DLD1 (cell line): Measurements from ENCODE around the gene TRIM69.
"Not testable (repeated sequence)": the region's sequence is repeated elsewhere in the genome, so short reads cannot be mapped to it uniquely, and the experiment has no call there.

Experiments used
- in situ Hi-C: cut with HindIII; loops from 2 replicates; pipeline ENCODE4 v1.10.0; 2017; ENCODE audit warnings: low sequenced_read_pairs

TRIM69 gene, protein sequence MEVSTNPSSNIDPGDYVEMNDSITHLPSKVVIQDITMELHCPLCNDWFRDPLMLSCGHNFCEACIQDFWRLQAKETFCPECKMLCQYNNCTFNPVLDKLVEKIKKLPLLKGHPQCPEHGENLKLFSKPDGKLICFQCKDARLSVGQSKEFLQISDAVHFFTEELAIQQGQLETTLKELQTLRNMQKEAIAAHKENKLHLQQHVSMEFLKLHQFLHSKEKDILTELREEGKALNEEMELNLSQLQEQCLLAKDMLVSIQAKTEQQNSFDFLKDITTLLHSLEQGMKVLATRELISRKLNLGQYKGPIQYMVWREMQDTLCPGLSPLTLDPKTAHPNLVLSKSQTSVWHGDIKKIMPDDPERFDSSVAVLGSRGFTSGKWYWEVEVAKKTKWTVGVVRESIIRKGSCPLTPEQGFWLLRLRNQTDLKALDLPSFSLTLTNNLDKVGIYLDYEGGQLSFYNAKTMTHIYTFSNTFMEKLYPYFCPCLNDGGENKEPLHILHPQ

DNA sequence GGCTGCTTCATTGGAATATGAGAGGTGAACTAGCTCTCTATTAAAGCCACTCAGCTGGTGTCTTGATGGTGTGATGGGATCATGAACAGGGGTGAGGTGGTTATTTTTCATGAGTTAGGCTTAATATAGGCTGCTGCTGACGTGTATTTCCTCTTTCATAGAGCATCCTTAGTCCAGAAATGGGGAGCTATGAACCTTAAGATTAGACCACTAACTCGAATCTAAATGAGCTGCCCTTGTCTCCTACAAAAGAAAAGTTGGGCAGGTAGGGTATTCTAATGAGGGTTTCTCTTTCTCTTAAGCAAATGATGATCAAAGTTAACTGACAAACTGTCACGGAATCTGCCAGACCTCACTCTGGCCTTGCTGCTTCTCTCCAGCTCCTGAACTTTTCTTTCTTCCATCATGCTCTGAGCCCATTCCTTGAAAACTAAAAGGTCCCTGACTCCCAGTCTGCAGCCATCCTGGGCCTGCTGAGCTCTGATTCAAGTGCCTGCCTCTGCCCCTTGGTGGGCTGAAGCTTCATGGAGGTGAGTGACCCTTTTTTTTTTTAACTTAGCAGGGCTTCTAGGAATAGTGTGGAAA, at the start of gene TRIM69:
TSS of gene TRIM69 (plus strand) at position 348 of the 585 bp plus-strand sequence. CDS start at position 525, 177 bp downstream.
- in situ Hi-C loops = loop anchor here (25.0 kb wide), 1 partner anchor 149 kb away; no protein-coding TSS in a partner anchor

DNA sequence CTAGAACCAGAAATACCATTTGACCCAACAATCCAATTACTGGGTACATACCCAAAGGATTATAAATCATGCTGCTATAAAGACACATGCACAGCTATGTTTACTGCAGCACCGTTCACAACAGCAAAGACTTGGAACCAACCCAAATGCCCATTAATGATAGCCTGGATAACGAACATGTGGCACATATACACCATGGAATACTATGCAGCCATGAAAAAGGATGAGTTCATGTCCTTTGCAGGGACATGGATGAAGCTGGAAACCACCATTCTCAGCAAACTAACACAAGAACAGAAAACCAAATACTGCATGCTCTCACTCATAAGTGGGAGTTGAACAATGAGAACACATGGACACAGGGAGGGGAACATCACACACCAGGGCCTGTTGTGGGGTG, 47.0 kb upstream of the TRIM69 start:
- in situ Hi-C loops = not testable (repeated sequence)

DNA sequence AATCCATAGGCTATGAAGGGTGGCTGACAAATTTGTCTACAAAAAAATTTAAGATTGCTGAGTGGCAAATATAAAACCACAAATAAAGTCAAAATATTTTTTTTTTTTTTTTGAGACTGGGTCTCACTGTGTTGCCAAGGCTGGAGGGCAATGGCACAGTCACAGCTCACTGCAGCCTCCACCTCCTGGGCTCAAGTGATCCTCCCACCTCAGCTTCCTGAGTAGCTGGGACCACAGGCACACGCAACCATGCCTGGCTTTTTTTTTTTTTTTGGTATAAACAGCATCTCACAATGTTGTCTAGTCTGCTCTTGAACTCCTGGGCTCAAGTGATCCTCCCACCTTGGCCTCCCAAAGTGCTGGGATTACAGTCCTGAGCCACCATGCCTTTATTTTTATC, 46.1 kb upstream of the TRIM69 start:
- in situ Hi-C loops = not testable (repeated sequence)

DNA sequence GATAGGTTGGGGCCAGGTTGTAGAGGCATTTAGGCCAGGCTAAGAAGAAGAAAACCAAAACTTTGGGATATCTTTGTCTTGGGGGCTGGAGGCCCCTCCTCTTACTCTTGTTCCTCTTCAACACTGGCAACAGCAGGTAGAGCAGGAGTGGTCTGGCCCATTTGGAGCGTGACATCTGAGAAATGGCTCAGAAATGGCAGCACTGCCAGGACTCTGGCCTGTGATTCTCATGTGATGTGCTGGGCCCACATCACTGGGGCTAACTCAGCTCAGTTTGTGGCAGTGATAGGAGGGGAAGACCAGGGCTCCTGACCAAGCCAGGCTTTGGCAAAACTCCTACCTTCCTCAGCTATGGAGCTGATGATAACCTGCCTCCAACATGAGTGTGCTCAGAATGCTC, 43.7 kb upstream of the TRIM69 start:
- in situ Hi-C loops = no loop called here

DNA sequence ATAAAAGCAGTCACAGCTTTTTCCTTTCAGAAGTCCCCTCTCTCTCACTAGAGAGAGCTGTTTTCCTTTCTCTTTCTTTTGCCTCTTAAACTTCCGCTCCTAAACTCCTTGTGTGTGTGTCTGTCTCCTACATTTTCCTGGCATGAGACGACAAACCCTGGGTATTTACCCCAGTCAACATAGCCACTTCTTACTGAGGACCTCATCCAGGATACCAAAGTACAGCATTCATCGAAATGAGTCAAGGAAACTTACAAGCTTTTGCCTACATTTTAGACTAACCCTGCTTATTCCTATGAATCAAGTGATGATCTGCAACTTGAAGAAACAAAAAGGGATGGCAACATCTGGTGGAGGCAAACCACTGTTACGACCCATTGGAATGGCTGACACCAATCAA, 41.9 kb upstream of the TRIM69 start:
- in situ Hi-C loops = no loop called here

DNA sequence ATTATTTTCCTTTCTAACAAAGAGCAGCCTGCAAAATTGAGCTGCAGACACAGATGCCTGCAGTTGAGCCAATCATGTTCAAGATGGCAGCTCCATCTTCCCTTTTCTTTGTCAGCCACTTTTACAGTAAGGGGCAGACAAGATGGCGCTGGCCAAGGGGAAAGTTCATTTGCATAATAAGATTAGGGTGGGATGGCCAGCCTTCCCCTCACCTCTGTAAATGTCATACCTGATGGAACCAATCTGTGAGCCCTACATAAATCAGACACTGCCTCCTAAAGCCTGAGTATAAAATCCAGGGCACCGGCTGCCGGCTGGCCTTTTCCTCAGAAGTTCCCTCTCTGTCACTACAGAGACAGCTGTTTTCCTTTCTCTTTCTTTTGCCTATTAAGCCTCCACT, 41.0 kb upstream of the TRIM69 start:
- in situ Hi-C loops = no loop called here

DNA sequence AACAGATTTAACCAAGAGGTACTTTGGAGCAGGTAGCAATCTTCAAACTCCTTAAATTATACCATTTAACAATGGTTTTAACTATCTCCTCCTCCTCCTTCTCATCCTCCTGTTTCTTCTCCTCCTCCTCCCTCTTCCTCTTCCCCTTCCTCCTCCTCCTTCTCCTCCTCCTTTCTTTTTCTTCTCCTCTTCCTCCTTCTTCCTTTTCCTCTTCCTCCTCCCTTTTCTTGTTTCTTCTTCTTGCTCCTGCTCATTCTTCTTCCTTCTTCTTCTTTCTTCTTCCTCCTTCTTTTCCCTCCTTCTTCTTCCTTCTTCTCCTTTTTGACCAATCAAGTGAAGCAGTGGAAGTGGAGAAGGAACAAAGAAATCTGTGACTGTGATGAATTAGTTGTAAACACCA, 39.3 kb upstream of the TRIM69 start:
- in situ Hi-C loops = no loop called here

DNA sequence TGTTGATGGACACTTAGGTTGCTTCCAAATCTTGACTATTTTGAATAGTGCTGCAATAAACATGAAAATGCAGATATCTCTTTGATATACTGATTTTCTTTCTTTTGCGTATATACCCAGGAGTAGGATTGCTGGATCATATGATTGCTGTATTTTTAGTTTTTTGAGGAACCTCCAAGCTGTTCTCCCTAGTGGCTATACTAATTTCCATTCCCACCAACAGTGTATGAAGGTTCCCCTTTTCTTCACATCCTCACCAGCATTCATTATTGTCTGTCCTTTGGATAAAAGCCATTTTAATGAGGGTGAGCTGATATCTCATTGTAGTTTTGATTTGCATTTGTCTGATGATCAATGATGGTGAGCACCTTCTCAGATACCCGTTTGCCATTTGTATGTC, 37.7 kb upstream of the TRIM69 start:
- in situ Hi-C loops = no loop called here

DNA sequence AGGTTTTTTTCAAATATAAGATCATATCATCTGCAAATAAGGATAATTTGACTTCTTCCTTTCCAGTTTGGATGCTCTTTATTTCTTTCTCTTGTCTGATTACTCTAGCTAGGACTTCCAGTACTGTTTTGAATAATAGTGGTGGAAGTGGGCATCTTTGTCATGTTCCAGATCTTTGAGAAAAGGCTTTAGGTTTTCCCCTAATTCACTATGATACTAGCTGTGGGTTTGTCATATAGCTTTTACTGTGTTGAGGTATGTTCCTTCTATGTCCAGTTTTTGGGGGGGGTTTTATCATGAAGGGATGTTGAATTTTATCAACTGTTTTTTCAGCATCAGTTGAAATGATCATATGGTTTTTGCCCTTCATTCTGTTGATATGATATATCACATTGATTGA, 35.7 kb upstream of the TRIM69 start:
- in situ Hi-C loops = not testable (repeated sequence)

DNA sequence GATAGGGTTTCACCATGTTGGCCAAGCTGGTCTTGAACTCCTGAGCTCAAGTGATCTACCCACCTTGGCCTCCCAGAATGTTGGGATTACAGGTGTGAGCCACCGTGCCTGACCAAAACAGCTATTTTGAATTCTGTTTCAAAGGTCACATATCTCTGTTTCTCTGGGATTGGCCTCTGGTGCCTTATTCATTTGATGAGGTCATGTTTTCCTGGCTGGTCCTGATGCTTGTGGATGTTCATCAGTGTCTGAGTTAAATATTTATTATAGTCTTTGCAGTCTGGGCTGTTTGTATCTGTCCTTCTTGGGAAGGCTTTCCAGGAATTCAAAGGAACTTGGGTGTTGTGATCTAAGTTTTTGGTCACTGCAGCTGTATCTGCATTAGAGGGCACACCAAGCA, 30.3 kb upstream of the TRIM69 start:
- in situ Hi-C loops = no loop called here

DNA sequence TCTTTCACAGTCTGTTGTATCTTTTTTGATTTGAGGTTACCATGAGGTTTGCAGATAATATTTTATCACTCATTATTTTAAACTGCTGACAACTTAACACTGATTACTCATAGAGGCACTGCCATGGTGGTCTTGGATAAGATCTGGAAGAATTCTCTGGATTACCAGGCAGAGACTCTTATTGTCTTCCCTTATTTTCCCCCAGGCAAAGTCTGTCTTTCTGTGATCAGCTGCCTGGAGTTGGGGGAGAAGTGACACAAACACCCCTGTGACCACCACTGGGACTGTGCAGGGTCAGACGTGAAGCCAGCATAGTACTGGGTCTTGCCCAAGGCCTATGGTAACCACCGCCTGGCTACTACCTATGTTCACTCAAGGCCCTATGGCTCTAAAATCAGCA, 29.9 kb upstream of the TRIM69 start:
- in situ Hi-C loops = no loop called here

DNA sequence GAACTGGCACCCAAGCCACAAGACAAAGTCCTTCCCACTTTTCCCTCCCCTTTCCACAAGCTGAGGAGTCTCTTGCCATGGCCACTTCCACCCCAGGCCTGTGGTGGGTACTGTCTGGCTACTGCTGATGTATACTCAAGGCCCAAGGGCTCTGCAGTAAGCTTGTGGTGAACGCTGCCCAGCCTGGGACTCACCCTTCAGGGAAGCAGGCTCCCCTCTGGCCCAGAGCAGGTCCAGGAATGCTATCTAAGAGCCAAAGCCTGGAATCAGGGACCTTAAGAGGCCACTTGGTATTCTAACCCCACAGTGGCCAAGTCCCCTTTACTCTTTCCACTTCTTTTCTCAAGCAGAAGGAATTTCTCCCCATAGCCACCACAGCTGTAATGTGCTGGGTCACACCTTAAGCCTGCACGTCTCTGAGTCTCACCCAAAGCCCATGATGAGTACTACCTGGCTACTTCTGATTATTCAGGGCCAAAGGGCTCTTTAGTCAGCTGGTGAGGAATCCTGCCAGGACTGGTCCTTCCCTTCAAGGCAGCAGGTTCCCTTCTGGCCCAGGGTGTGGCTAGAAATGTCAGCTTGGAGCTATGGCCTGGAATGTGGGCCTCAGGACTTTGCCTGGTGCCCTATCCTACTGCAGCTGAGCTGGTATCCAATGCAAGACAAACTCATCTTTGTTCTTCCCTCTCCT, 29.2 kb upstream of the TRIM69 start:
- in situ Hi-C loops = no loop called here

DNA sequence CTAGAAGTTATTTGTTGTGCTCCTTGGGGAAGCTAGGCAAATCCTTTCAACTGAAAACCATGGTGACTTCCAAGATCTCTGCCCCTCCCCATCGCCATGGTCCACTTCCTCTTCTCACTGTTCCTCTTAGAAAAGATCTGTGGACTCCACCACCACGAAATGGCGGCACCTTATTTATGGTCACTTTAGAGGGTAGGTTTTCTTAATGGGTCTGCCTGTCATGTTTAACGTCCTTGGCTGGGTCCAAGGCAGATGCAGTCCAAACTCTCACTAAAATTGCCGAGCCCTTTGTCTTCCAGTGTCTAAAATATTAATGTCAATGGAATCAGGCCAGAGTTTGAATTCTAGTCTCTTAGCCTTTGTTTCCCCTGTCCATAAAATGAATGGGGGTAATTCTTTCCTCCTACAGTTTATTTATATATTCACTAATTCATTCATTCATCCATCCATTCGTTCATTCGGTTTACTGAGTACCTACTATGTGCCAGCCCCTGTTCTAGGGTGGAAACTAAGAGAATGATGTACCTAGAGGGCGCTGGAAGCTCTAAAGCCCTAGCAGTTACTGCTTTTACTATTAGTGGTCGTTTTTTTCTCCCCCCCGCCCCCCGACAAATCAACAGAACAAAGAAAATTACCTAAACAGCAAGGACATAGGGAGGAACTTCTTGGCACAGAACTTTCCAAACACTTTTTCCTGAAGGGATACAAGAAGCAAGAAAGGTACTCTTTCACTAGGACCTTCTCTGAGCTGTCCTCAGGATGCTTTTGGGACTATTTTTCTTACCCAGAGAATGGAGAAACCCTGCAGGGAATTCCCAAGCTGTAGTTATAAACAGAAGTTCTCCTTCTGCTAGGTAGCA, 25.9 kb upstream of the TRIM69 start:
- in situ Hi-C loops = no loop called here

DNA sequence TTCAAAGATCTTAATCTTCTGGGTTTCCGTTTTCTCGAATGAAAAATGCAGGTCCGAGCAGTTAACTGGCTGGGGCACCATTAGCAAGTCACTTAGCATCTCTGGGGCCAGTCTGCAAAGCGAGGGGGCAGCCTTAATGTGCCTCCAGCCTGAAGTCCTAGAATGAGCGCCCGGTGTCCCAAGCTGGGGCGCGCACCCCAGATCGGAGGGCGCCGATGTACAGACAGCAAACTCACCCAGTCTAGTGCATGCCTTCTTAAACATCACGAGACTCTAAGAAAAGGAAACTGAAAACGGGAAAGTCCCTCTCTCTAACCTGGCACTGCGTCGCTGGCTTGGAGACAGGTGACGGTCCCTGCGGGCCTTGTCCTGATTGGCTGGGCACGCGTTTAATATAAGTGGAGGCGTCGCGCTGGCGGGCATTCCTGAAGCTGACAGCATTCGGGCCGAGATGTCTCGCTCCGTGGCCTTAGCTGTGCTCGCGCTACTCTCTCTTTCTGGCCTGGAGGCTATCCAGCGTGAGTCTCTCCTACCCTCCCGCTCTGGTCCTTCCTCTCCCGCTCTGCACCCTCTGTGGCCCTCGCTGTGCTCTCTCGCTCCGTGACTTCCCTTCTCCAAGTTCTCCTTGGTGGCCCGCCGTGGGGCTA, 25.1 kb upstream of the TRIM69 start, which contains the start of the genes B2M and PATL2:
TSS of gene B2M (plus strand) at position 422 of the 647 bp plus-strand sequence. CDS start at position 452, 30 bp downstream.
TSS of gene PATL2 (minus strand) at position 228 of the 647 bp plus-strand sequence. CDS start 34,833 bp downstream, outside the sequence.
- in situ Hi-C loops = no loop called here

DNA sequence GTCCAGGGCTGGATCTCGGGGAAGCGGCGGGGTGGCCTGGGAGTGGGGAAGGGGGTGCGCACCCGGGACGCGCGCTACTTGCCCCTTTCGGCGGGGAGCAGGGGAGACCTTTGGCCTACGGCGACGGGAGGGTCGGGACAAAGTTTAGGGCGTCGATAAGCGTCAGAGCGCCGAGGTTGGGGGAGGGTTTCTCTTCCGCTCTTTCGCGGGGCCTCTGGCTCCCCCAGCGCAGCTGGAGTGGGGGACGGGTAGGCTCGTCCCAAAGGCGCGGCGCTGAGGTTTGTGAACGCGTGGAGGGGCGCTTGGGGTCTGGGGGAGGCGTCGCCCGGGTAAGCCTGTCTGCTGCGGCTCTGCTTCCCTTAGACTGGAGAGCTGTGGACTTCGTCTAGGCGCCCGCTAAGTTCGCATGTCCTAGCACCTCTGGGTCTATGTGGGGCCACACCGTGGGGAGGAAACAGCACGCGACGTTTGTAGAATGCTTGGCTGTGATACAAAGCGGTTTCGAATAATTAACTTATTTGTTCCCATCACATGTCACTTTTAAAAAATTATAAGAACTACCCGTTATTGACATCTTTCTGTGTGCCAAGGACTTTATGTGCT, 24.5 kb upstream of the TRIM69 start:
- in situ Hi-C loops = no loop called here

DNA sequence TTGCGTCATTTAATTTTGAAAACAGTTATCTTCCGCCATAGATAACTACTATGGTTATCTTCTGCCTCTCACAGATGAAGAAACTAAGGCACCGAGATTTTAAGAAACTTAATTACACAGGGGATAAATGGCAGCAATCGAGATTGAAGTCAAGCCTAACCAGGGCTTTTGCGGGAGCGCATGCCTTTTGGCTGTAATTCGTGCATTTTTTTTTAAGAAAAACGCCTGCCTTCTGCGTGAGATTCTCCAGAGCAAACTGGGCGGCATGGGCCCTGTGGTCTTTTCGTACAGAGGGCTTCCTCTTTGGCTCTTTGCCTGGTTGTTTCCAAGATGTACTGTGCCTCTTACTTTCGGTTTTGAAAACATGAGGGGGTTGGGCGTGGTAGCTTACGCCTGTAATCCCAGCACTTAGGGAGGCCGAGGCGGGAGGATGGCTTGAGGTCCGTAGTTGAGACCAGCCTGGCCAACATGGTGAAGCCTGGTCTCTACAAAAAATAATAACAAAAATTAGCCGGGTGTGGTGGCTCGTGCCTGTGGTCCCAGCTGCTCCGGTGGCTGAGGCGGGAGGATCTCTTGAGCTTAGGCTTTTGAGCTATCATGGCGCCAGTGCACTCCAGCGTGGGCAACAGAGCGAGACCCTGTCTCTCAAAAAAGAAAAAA, 23.9 kb upstream of the TRIM69 start:
- in situ Hi-C loops = no loop called here

DNA sequence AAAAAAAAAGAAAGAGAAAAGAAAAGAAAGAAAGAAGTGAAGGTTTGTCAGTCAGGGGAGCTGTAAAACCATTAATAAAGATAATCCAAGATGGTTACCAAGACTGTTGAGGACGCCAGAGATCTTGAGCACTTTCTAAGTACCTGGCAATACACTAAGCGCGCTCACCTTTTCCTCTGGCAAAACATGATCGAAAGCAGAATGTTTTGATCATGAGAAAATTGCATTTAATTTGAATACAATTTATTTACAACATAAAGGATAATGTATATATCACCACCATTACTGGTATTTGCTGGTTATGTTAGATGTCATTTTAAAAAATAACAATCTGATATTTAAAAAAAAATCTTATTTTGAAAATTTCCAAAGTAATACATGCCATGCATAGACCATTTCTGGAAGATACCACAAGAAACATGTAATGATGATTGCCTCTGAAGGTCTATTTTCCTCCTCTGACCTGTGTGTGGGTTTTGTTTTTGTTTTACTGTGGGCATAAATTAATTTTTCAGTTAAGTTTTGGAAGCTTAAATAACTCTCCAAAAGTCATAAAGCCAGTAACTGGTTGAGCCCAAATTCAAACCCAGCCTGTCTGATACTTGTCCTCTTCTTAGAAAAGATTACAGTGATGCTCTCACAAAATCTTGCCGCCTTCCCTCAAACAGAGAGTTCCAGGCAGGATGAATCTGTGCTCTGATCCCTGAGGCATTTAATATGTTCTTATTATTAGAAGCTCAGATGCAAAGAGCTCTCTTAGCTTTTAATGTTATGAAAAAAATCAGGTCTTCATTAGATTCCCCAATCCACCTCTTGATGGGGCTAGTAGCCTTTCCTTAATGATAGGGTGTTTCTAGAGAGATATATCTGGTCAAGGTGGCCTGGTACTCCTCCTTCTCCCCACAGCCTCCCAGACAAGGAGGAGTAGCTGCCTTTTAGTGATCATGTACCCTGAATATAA, 23.0 kb upstream of the TRIM69 start:
- in situ Hi-C loops = no loop called here
